Activated CD4-positive, alpha-beta T cell treated with anti-CD3 and anti-CD28 coated beads for 36 hours (primary cell): ENCODE results near the gene C12orf57. TPM values are rescaled to one million over a fixed set of nuclear protein-coding genes. Genes with fewer than 3 reads are reported as not detected.
A peak's percentile ranks its signal among the peaks of the same experiment; 100 is the strongest.

ENCODE experiments used
- ATAC-seq: fragments of 200-7000 bp; cut with Tn5 transposase; one replicate; pipeline ENCODE4 v1.10.0; 2021; ENCODE audit warnings: mild to moderate bottlenecking, moderate library complexity
- CTCF ChIA-PET: fragments of 350-600 bp; sonication (Branson Sonifier 250); formaldehyde crosslinking; loops from one replicate; lab custom pipeline; 2021; ENCODE audit warnings: antibody characterized with exemption; lab: Charles Lee
- POLR2A ChIA-PET: fragments of 350-600 bp; sonication (Branson Sonifier 250); formaldehyde crosslinking; loops from one replicate; lab custom pipeline; 2021; ENCODE audit warnings: antibody characterized with exemption, inconsistent platforms; lab: Charles Lee
- DNase-seq: peaks from one replicate; pipeline ENCODE4 v3.0.0-alpha.2; 2020
- H3K27ac Mint-ChIP-seq: one replicate; pipeline ENCODE4 v1.8.0; 2021; ENCODE audit warnings: mixed read lengths
- H3K27me3 Mint-ChIP-seq: one replicate; pipeline ENCODE4 v1.8.0; 2021; ENCODE audit warnings: mixed read lengths
- H3K36me3 Mint-ChIP-seq: one replicate; pipeline ENCODE4 v1.8.0; 2021; ENCODE audit warnings: low read depth, mixed read lengths
- H3K4me1 Mint-ChIP-seq: one replicate; pipeline ENCODE4 v1.8.0; 2021; ENCODE audit warnings: mixed read lengths
- H3K4me3 Mint-ChIP-seq: one replicate; pipeline ENCODE4 v1.8.0; 2021; ENCODE audit warnings: mild to moderate bottlenecking, moderate library complexity, mixed read lengths
- H3K9me3 Mint-ChIP-seq: one replicate; pipeline ENCODE4 v1.8.0; 2021; ENCODE audit warnings: low read depth, mixed read lengths
- intact Hi-C, 2 experiments: fragments of 100-400 bp; cut with DNase I in 1 of 2; cut with micrococcal nuclease in 1 of 2; formaldehyde crosslinking; loops; one replicate each; pipeline versions ENCODE4 v1.14.2 to v1.15.1; 2022 to 2024; cut with DNase I, micrococcal nuclease
- total RNA-seq, 2 experiments: library from RNA; stranded (reverse); gene quantifications; one replicate each; pipeline ENCODE4 v1.2.3, GENCODE V29; 2021

Gene C12orf57
- total RNA-seq, 2 experiments from 2014 or later: 189 to 208 TPM

- DNase-seq: peak; percentile 82
- Mint-ChIP-seq H3K4me3 (peak overlapping the region; percentile 77), H3K36me3 (peaks cover 74% of the 10 kb centered on the region), H3K9me3 (no peaks in the 10 kb centered on the region), H3K27ac (peak overlapping the region; percentile 99), H3K27me3 (no peaks in the 10 kb centered on the region), H3K4me1 (peaks cover 88% of the 10 kb centered on the region)
- CTCF ChIA-PET: interaction anchor here (0.8 to 9.4 kb wide), 6 partner anchors 9 to 84 kb away, joined by 3 to 237 read pairs (median 4); partner anchors contain the start of genes C12orf57, PTPN6 and RNU7-1
- POLR2A ChIA-PET: interaction anchor here (0.7 to 8.1 kb wide), 3 partner anchors 14 to 498 kb away, joined by 3 to 142 read pairs (median 5); partner anchors contain the start of genes C12orf57 and RNU7-1
- intact Hi-C loops: loop anchor here in 1 of 2 experiments (10.0 kb wide), 1 partner anchor 976 kb away; the partner anchor contains the start of gene SLC2A3
- peak; percentile 51 for ATAC-seq
Observed at GRCh38 chr12:6959058-6959804, 15.4 kb downstream of the C12orf57 start.

DNA sequence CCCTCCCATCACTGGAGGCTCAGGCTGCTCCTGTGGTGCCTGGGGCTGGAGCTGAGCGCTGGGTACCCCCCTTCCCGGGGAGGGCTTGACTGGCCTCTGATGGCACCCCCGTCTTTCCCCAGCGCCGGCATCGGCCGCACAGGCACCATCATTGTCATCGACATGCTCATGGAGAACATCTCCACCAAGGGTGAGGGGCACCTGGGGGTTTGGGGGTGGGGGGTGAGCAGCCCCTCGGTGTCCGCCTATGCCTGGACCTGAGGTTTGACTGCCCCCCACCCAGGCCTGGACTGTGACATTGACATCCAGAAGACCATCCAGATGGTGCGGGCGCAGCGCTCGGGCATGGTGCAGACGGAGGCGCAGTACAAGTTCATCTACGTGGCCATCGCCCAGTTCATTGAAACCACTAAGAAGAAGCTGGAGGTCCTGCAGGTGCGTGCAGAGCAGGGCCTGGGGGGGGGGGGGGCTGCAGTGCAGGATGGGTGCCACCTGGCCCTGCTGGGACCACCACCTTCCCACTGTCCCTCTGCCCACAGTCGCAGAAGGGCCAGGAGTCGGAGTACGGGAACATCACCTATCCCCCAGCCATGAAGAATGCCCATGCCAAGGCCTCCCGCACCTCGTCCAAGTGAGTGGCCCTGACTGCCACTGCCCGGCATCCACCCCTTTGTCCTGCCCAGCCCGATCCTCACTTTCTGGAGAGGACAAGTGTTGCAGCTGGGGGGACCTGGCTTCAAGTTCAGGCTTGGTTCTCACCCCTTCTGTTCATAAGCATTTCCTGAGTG lies 16.2 kb downstream of the C12orf57 start:
- no peaks in the 10 kb centered on the region for H3K9me3 Mint-ChIP-seq
- H3K27me3 Mint-ChIP-seq: no peaks in the 10 kb centered on the region
- intact Hi-C loops: loop anchor here (5.0 to 10.0 kb wide), 2 partner anchors 88 to 975 kb away; partner anchors contain the start of genes SLC2A3 (in 1 of the 2) and SPSB2 (in 1 of the 2)
- H3K4me1 Mint-ChIP-seq: peaks cover 88% of the 10 kb centered on the region
- no peak for ATAC-seq
- ChIA-PET CTCF (interaction anchor here (2.1 to 9.4 kb wide), 2 partner anchors 12 to 34 kb away, joined by 10 to 237 read pairs; partner anchors contain the start of genes C12orf57, PTPN6 and RNU7-1), POLR2A (interaction anchor here (1.1 to 8.1 kb wide), 4 partner anchors 8 to 24 kb away, joined by 3 to 142 read pairs (median 8); partner anchors contain the start of genes C12orf57 and RNU7-1)
- DNase-seq: no peak
- H3K36me3 Mint-ChIP-seq: peaks cover 72% of the 10 kb centered on the region
- H3K27ac Mint-ChIP-seq: peak overlapping the region; percentile 99
- H3K4me3 Mint-ChIP-seq: peak overlapping the region; percentile 77

DNA sequence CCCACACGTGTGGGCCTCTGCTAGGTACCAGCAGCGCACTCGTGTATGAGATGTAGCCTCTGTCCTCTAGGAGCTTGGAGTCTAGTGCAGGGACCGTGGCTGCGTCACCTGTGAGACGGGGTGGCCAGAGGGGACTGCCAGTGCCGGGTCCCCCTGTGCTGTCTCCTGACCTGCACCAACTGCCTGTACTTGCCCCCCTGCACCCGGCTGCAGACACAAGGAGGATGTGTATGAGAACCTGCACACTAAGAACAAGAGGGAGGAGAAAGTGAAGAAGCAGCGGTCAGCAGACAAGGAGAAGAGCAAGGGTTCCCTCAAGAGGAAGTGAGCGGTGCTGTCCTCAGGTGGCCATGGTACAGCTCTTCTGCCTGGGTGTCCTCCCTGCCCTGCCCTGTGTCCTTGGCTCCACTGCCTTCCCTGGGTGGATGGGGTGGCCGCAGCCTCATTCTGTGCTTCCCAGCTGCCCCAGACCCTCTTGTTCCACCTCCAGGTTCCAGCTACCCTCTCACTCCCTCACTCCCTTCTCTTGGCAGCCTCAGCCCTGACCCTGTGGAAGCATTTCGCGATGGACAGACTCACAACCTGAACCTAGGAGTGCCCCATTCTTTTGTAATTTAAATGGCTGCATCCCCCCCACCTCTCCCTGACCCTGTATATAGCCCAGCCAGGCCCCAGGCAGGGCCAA lies 16.9 kb downstream of the C12orf57 start:
- peak; percentile 7 for ATAC-seq
- no peaks in the 10 kb centered on the region for H3K9me3 Mint-ChIP-seq
- ChIA-PET CTCF (interaction anchor here (1.2 to 9.4 kb wide), 6 partner anchors 13 to 302 kb away, joined by 3 to 237 read pairs (median 6); partner anchors contain the start of genes C12orf57, PTPN6 and RNU7-1), POLR2A (interaction anchor here (0.7 to 8.1 kb wide), 9 partner anchors 9 to 615 kb away, joined by 3 to 142 read pairs (median 3); partner anchors contain the start of genes C12orf57 and RNU7-1)
- intact Hi-C loops: loop anchor here (1.0 to 5.0 kb wide), 6 partner anchors 7 to 88 kb away; partner anchors contain the start of genes C12orf57 (in 2 of the 2), SPSB2 (in 2 of the 2), ATN1 (in 1 of the 2) and EMG1 (in 1 of the 2)
- peak; percentile 57 for DNase-seq
- peak overlapping the region; percentile 99 for H3K27ac Mint-ChIP-seq
- H3K4me3 Mint-ChIP-seq: peak overlapping the region; percentile 77
- peaks cover 89% of the 10 kb centered on the region for H3K4me1 Mint-ChIP-seq
- peaks cover 73% of the 10 kb centered on the region for H3K36me3 Mint-ChIP-seq
- H3K27me3 Mint-ChIP-seq: no peaks in the 10 kb centered on the region

- intact Hi-C loops: loop anchor here (1.0 to 5.0 kb wide), 6 partner anchors 8 to 89 kb away; partner anchors contain the start of genes C12orf57 (in 2 of the 2), SPSB2 (in 2 of the 2), ATN1 (in 1 of the 2) and EMG1 (in 1 of the 2)
- peak; percentile 95 for DNase-seq
- H3K4me3 Mint-ChIP-seq: peak overlapping the region; percentile 77
- ATAC-seq: peak; percentile 74
- peak overlapping the region; percentile 99 for H3K27ac Mint-ChIP-seq
- ChIA-PET POLR2A (interaction anchor here (0.7 to 8.1 kb wide), 10 partner anchors 9 to 615 kb away, joined by 3 to 142 read pairs (median 3); partner anchors contain the start of genes C12orf57, PTPN6 and RNU7-1), CTCF (interaction anchor here (0.5 to 9.4 kb wide), 10 partner anchors 13 to 303 kb away, joined by 3 to 237 read pairs (median 4); partner anchors contain the start of genes C12orf57, PTPN6 and RNU7-1)
- H3K27me3 Mint-ChIP-seq: no peaks in the 10 kb centered on the region
- no peaks in the 10 kb centered on the region for H3K9me3 Mint-ChIP-seq
- peaks cover 89% of the 10 kb centered on the region for H3K4me1 Mint-ChIP-seq
- peaks cover 71% of the 10 kb centered on the region for H3K36me3 Mint-ChIP-seq
Observed at GRCh38 chr12:6961278-6961694, 17.5 kb downstream of the C12orf57 start.

GRCh38 chr12:6961695-6962284 lies 18.0 kb downstream of the C12orf57 start:
- Mint-ChIP-seq H3K9me3 (no peaks in the 10 kb centered on the region), H3K4me1 (peaks cover 86% of the 10 kb centered on the region), H3K27ac (peak overlapping the region; percentile 99), H3K4me3 (peak overlapping the region; percentile 77), H3K36me3 (peaks cover 70% of the 10 kb centered on the region), H3K27me3 (no peaks in the 10 kb centered on the region)
- peak; percentile 73 for DNase-seq
- ChIA-PET POLR2A (interaction anchor here (0.6 to 8.1 kb wide), 10 partner anchors 10 to 616 kb away, joined by 3 to 142 read pairs (median 3); partner anchors contain the start of genes C12orf57, PTPN6 and RNU7-1), CTCF (interaction anchor here (0.5 to 9.4 kb wide), 12 partner anchors 14 to 303 kb away, joined by 3 to 237 read pairs (median 4); partner anchors contain the start of genes C12orf57, PTPN6 and RNU7-1)
- peak; percentile 39 for ATAC-seq
- intact Hi-C loops: loop anchor here (1.0 to 5.0 kb wide), 6 partner anchors 8 to 89 kb away; partner anchors contain the start of genes C12orf57 (in 2 of the 2), SPSB2 (in 2 of the 2), ATN1 (in 1 of the 2) and EMG1 (in 1 of the 2)

- intact Hi-C loops: loop anchor here in 1 of 2 experiments (5.0 kb wide), 1 partner anchor 90 kb away; the partner anchor contains the start of gene SPSB2
Observed at GRCh38 chr12:6962285-6963015, 18.6 kb downstream of the C12orf57 start.

GRCh38 chr12:6963016-6963731 lies 19.4 kb downstream of the C12orf57 start:
- Mint-ChIP-seq H3K9me3 (no peaks in the 10 kb centered on the region), H3K4me1 (peaks cover 83% of the 10 kb centered on the region), H3K4me3 (no peak overlapping the region), H3K27ac (peak overlapping the region; percentile 99), H3K27me3 (no peaks in the 10 kb centered on the region), H3K36me3 (peaks cover 68% of the 10 kb centered on the region)
- POLR2A ChIA-PET: interaction anchor here (2.5 to 8.1 kb wide), 2 partner anchors 17 to 19 kb away, joined by 21 to 142 read pairs; partner anchors contain the start of genes C12orf57 and RNU7-1
- intact Hi-C loops: loop anchor here in 1 of 2 experiments (5.0 kb wide), 1 partner anchor 91 kb away; the partner anchor contains the start of gene SPSB2
- CTCF ChIA-PET: interaction anchor here (0.9 to 9.4 kb wide), 3 partner anchors 8 to 82 kb away, joined by 3 to 237 read pairs (median 12); partner anchors contain the start of genes C12orf57, PTPN6 and RNU7-1
- ATAC-seq (no peak), DNase-seq (no peak)

More at GRCh38 chr12:6962285-6963015, 18.6 kb downstream of the C12orf57 start:
- ATAC-seq: no peak
- POLR2A ChIA-PET: interaction anchor here (0.6 to 8.1 kb wide), 6 partner anchors 10 to 24 kb away, joined by 3 to 142 read pairs (median 4); partner anchors contain the start of genes C12orf57, PTPN6 and RNU7-1
- no peak for DNase-seq
- Mint-ChIP-seq H3K4me3 (peak overlapping the region; percentile 77), H3K4me1 (peaks cover 84% of the 10 kb centered on the region), H3K27ac (peak overlapping the region; percentile 99), H3K27me3 (no peaks in the 10 kb centered on the region), H3K9me3 (no peaks in the 10 kb centered on the region), H3K36me3 (peaks cover 69% of the 10 kb centered on the region)
- CTCF ChIA-PET: interaction anchor here (0.6 to 9.4 kb wide), 9 partner anchors 14 to 93 kb away, joined by 3 to 237 read pairs (median 5); partner anchors contain the start of genes C12orf57, PTPN6 and RNU7-1

GRCh38 chr12:6963791-6964413 lies 20.1 kb downstream of the C12orf57 start:
- intact Hi-C loops: loop anchor here in 1 of 2 experiments (2.0 to 5.0 kb wide), 2 partner anchors 39 to 92 kb away; partner anchors contain the start of gene SPSB2
- Mint-ChIP-seq H3K36me3 (peaks cover 68% of the 10 kb centered on the region), H3K9me3 (no peaks in the 10 kb centered on the region), H3K4me3 (no peak overlapping the region), H3K27me3 (no peaks in the 10 kb centered on the region), H3K27ac (peak overlapping the region; percentile 94), H3K4me1 (peaks cover 83% of the 10 kb centered on the region)
- POLR2A ChIA-PET: interaction anchor here (2.5 kb wide), 1 partner anchor 20 kb away, joined by 21 read pairs; the partner anchor contains the start of genes C12orf57 and RNU7-1
- DNase-seq (no peak), ATAC-seq (no peak)
- CTCF ChIA-PET: interaction anchor here (0.6 to 9.4 kb wide), 10 partner anchors 9 to 148 kb away, joined by 3 to 237 read pairs (median 8); partner anchors contain the start of genes C12orf57, CDCA3, PTPN6 and RNU7-1
